OCI-LY3 (cell line): ENCODE measurements around the gene BCDIN3D.

Experiments used
- EZH2phosphoT487 ChIP-seq: fragments of 200-600 bp; shearing (Covaris generic); IDR thresholded peaks from 2 replicates; pipeline ENCODE4 v1.6.1; 2018; ENCODE audit warnings: antibody characterized with exemption, mixed run types, low read depth
- TF ChIP-seq, protein P1 (sequence below): fragments of 200-600, 300-600 bp; sonication (generic); IDR thresholded peaks from 2 replicates; pipeline ENCODE4 v1.5.1; 2014; ENCODE audit warnings: antibody characterized with exemption, low read length, low read depth

DNA sequence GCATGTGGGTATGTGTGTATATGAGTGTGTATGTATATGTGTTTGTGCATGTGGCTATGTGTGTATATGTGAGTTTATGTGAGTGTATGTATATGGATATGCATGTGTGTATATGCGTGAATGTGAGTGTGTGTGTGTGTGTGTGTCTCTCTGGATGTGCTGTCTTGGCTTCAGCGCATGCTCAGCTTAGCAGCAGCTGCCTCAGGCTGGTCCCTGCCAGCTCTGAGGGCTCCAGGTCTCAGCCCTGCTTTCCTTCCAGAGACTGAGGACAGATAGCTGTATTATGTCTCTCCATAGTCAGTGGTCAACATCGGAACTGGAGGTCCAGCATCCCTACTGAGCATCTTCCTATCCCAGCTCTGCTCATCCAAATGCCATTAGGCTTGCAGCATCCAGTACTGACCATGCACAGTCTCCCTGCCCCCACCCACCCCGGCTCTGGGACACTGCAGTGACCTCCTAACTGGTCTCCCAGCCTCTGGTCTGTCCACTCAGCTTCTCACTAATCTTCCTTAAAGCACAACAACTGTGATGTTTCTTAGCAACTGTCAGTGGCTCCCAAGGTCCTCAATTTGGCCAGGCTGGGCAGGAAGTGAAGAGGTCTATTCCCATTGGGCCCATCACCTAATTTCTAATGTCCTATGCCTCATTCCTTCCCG, 38.0 kb upstream of the BCDIN3D start:
- TF ChIP-seq, protein P1, sequence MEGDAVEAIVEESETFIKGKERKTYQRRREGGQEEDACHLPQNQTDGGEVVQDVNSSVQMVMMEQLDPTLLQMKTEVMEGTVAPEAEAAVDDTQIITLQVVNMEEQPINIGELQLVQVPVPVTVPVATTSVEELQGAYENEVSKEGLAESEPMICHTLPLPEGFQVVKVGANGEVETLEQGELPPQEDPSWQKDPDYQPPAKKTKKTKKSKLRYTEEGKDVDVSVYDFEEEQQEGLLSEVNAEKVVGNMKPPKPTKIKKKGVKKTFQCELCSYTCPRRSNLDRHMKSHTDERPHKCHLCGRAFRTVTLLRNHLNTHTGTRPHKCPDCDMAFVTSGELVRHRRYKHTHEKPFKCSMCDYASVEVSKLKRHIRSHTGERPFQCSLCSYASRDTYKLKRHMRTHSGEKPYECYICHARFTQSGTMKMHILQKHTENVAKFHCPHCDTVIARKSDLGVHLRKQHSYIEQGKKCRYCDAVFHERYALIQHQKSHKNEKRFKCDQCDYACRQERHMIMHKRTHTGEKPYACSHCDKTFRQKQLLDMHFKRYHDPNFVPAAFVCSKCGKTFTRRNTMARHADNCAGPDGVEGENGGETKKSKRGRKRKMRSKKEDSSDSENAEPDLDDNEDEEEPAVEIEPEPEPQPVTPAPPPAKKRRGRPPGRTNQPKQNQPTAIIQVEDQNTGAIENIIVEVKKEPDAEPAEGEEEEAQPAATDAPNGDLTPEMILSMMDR = no peak
- no peak for TF ChIP-seq EZH2phosphoT487
